ENCODE data around the gene FHL5.

FHL5 gene

DNA sequence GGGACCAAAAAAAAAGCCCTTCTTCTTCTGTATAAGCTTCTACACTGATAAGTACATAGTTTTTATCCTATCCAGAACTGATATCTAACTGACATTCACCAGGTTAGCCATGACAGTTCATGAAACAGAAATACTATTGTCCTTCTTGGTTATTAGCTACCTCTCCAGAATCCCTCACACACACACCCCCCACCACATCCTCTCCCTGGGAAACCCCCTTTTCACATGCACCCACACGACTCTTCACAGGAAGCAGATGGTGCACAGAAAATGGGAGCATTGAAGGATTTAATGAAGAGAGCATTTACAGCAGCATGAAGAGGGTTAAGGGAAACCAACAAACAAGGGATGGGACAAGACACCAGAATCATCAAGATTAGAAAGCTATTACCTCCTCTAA is 88.9 kb downstream of the FHL5 start:
- TF ChIP-seq, protein P1, sequence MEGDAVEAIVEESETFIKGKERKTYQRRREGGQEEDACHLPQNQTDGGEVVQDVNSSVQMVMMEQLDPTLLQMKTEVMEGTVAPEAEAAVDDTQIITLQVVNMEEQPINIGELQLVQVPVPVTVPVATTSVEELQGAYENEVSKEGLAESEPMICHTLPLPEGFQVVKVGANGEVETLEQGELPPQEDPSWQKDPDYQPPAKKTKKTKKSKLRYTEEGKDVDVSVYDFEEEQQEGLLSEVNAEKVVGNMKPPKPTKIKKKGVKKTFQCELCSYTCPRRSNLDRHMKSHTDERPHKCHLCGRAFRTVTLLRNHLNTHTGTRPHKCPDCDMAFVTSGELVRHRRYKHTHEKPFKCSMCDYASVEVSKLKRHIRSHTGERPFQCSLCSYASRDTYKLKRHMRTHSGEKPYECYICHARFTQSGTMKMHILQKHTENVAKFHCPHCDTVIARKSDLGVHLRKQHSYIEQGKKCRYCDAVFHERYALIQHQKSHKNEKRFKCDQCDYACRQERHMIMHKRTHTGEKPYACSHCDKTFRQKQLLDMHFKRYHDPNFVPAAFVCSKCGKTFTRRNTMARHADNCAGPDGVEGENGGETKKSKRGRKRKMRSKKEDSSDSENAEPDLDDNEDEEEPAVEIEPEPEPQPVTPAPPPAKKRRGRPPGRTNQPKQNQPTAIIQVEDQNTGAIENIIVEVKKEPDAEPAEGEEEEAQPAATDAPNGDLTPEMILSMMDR (IDR thresholded peaks at IDR 0.05; ENCODE audit: low read length, missing control alignments), result no peak
- DNase-seq (ENCODE audit: low read depth), result no peak
- no peak overlapping the region for H3K4me3 ChIP-seq (replicated peaks; ENCODE audit: low read depth, low read length)

DNA sequence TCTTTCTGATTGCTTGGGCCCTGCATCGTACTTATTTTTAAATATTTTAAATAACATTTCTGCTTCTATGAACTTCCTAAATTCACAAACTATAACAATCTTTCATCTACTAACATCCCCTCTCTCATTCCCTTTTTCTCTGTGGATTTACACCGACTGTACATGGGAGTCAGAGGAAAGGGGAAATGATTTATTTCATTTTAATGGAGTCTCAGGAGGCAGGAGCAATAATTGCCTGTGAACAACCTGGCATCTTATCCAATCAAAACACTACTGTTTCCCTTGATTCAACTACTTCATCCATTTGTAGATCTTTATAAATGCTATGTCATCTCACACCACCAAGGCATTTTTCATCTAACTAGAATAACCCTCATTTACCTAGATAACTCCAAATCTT is 89.6 kb downstream of the FHL5 start:
- H3K4me3 ChIP-seq (replicated peaks; ENCODE audit: low read depth, low read length), result no peak overlapping the region
- TF ChIP-seq, protein P1 (IDR thresholded peaks at IDR 0.05; ENCODE audit: low read length, missing control alignments), result no peak
- DNase-seq (ENCODE audit: low read depth), result no peak

DNA sequence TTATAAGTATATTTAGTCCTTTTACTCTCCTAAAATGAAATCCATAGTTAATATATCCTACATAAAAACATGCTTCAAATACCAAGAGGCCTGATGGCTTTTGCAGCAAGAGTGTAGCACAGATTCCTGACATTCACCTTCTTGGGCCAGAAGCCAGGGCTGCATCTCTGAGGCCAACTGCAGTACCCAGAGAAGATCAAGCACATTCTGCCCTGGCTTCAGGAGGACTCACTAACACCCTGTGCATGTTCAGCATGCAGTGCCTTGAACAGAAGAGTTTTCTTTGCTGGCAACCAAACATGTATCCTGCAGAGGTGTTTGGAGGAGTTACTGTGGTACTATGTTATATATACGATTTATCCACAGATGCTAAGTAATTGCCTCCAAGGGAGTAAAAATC is 90.3 kb downstream of the FHL5 start:
- TF ChIP-seq, protein P1 (IDR thresholded peaks at IDR 0.05; ENCODE audit: low read length, missing control alignments), result no peak
- no peak for DNase-seq (ENCODE audit: low read depth)
- H3K4me3 ChIP-seq (replicated peaks; ENCODE audit: low read depth, low read length), result no peak overlapping the region

DNA sequence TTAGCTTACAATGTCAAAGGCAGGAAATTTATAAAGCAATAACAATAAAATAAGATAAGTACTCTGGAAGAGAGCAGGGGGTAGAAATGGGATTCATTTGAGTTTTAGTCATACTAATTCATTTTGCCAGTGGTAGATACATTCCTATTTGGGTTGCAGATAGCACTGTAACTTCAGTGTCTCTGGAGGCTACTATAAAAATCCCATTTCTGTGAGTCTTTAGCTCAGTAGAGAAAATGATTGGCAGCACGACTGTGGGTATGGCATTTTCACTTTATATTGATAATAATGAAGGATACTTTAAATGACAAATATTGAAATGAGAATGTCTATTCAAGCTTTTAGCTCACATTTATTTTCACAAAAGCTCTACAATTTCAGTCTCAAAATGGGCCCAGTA is 93.6 kb downstream of the FHL5 start:
- TF ChIP-seq, protein P1 (IDR thresholded peaks at IDR 0.05; ENCODE audit: low read length, missing control alignments), result no peak
- DNase-seq (ENCODE audit: low read depth), result no peak
- no peak overlapping the region for H3K4me3 ChIP-seq (replicated peaks; ENCODE audit: low read depth, low read length)

DNA sequence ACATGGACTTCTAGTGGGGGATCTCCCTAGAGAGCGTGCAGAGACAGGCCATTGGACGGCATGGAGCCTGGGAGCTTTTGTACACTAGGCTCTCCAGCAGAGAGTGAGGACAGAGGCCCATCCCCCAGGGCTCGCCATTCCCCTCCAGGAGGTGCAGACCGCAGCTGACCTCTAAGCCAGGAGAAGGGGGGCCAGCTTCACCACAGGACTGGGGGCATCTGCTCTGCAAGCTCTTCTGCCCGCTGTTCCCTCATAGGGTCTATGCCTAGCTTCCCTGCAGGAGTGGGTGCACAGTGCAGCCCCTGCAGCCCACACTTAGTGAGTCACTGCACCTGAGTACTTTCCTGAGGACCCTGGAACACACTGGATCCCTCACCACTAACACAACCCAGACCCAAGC is 94.4 kb downstream of the FHL5 start:
- H3K4me3 ChIP-seq (replicated peaks; ENCODE audit: low read depth, low read length), result no peak overlapping the region
- TF ChIP-seq, protein P1 (IDR thresholded peaks at IDR 0.05; ENCODE audit: low read length, missing control alignments), result no peak

DNA sequence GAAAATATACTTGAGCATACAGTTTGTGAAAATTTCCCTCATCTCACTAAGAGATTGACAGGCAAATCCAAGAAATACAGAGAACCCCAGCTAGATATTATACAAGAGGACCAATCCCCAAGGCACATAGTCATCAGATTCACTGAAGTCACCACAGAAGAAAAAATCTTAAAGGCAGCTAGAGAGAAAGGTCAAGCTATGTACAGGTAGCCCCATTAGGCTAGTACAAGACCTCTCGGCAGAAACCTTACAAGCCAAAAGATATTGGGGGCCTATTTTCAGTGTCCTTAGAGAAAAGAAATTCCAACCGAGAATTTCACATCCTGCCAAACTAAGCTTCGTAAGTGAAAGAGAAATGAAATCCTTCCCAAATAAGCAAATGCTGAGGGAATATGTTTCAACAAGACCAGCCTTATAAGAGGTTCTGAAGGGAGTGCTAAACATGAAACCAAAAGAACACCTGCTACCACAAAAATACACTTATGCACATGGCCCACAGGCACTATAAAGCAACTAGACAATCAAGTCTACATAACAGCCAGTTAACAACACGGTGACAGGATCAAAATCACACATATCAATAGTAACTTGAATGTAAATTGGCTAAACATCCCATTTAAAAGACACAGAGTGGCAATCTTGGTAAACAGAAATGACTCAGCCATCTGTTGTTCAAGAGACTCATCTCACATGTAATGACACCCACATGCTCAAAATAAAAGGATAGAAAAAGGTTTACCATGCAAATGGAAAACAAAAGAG is 96.3 kb downstream of the FHL5 start:
- TF ChIP-seq, protein P1 (IDR thresholded peaks at IDR 0.05; ENCODE audit: low read length, missing control alignments), result no peak
- no peak overlapping the region for H3K4me3 ChIP-seq (replicated peaks; ENCODE audit: low read depth, low read length)
- no peak for DNase-seq (ENCODE audit: low read depth)

More for the DNA sequence above, 94.4 kb downstream of the FHL5 start:
- no peak for DNase-seq (ENCODE audit: low read depth)
